Activated T-helper 1 cell treated with anti-CD3 and anti-CD28 coated beads, Interleukin-2, amount 50 U/mL, for 16 hours (primary cell): ENCODE data around the gene DTNB.
"Not testable (repeated sequence)": the region's sequence is repeated elsewhere in the genome, so short reads cannot be mapped to it uniquely, and the experiment has no call there.

Experiments
- DNase-seq, 2 donors: peaks; one replicate each; pipeline ENCODE4 v3.0.0-alpha.2; 2020; ENCODE audit warnings: low read depth in 1 of 2, low spot score in 1 of 2

Gene DTNB

GRCh38 chr2:25684577-25685473 lies 11.4 kb upstream of the DTNB start:
- no peak for DNase-seq

DNA sequence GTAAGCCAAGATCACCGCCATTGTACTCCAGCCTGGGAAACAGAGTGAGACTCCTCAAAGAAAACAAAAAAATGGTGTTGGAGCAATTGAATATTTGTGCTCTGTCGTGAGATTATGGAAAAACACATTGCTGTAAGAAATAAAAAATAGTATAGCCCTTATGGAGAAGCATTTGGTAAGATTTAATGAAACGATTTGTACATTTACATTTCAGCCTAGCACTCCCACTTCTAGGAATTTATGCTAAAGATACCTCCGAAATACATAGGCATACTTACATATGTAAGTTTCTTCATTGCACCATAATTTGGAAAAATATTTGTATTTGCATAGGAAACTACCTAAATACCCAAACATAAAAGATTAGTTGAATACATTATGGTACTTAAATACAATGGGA lies 8.7 kb upstream of the DTNB start:
- DNase-seq, result no peak

DNA sequence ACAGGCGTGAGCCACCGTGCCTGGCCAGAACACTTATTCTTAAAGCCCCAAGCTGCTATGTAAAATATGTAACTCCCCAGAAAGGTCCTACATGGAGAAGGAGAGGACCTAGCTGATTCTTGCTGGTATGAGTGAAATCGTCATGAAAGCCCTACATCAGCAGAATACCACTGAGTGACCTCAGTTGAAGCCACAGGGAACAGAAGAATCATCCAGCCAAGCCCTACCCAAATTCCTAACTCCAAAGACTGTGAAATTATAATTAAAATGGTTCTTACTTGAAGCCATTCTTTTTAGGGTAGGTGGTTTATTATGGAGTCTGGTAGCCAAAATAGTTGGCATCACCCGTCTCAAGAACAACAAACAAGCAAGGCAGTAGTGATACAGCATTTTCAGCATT lies 4.5 kb upstream of the DTNB start:
- no peak for DNase-seq

- DNase-seq, result no peak
Measured at GRCh38 chr2:25674077-25674362, 643 bp upstream of the DTNB start.

GRCh38 chr2:25672494-25673299 lies 680 bp downstream of the DTNB start:
- peak; percentile 41 to 52 for DNase-seq

DNA sequence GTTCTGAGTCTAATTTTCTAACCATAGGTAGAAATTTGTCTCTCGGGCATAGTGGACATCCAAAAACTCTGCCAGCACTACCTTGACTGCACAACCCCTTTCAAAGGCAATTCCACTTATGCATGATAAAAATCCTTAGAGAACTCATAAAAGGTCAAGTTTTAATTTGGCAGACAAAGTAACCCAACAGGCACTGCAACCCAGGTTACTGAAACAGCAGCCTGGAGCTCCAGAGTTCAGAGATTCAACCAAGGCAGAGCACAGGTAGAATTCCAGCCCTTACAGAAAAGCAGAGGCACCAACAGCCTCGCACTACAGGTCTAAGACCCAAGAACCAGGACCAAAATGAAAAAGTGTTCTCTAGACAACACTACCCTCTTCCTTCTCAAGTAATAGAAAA lies 1.8 kb downstream of the DTNB start:
- DNase-seq, result no peak

DNA sequence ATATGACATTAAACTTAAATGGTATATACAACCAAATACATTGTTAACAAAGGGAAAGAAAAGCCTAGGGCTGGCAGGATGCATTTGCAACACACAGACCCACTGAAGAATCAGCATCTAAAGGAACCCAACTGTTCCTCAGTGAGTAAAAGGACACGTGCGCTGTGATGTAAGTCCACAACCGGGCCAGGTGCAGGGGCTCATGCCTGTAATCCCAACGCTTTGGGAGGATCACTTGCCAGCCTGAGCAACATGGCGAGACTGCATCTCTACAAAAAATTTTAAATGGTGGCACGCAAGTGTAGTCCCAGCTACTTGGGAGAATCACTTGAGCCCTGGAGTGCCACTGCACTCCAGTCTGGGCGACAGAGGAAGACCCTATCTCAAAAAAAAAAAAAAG lies 3.9 kb downstream of the DTNB start:
- DNase-seq, result no peak

GRCh38 chr2:25666218-25666617 lies 7.2 kb downstream of the DTNB start:
- DNase-seq, result no peak

GRCh38 chr2:25665429-25665828 lies 7.9 kb downstream of the DTNB start:
- not testable (repeated sequence) for DNase-seq

GRCh38 chr2:25664965-25665307 lies 8.4 kb downstream of the DTNB start:
- no peak for DNase-seq

GRCh38 chr2:25664183-25664964 lies 9.0 kb downstream of the DTNB start:
- no peak for DNase-seq

DNA sequence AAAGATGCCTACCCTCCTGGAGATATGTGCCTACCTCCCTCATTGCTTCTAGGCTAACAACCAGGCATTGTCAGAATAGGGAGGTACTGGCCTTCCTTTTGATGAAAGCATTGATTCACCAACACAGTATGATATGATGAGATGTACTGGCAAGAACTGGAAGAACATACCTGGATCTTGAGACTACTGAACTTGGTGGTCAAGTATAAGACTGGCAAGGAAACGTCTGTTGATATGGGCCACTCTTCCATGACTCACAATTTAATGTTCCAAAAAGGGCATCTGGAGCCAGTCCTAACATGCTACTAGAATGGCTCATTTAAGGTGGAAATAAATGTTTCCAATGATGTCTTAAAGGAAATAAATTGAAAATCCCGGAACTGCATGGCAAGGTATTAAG lies 18.1 kb downstream of the DTNB start:
- DNase-seq, result no peak

DNA sequence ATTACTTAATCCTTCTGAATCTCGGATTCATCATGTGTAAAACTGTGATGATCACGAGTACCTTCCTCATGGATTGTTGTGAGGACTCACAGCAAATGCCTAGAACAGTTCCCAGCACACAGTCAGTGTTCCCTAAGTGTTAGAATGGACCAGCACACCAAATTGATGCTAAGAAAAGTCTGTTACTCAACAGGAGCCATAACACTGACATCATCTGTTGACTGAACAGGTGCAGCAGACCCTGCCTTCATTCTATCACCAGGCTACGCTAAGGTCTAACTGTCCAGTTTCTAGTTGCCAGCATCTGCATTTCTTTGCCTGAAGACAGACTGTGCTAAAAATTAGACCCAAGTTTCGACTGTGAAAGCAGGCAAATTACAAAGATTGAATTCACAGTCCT lies 18.6 kb downstream of the DTNB start:
- no peak for DNase-seq

DNA sequence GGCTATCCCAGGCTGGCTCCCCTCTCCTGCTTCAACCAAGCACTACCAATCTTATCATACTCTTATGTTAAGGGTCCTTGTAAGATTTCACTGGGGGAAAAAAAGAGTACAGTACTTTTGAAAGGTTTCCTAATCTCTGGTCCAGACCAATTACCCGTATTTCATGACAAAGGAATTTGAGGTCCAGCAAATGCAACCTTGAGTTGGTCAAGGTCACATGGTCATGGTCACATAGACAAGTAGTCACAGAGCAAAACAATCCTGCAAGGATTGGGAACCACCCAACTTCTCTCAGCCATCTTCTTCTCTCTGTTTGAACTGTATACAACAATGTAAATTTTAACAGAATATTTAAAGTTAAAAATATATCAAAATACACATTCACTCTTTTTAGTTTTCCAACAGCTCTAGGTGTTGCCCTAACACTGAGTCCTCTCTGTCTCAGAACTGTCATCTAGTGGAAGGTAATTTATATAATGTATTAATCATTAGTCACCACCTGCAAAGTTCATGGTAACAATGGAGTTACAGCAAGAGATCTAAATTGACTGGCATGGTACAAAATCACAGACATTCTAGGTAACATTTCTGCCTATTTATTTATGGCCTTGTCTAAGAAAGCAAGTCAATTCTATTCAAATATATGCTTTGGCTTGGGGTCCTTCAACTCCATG lies 21.5 kb downstream of the DTNB start:
- DNase-seq, result no peak

GRCh38 chr2:25651066-25651465 lies 22.3 kb downstream of the DTNB start:
- DNase-seq, result no peak

- no peak for DNase-seq
Measured at GRCh38 chr2:25650256-25650655, 23.1 kb downstream of the DTNB start.

DNA sequence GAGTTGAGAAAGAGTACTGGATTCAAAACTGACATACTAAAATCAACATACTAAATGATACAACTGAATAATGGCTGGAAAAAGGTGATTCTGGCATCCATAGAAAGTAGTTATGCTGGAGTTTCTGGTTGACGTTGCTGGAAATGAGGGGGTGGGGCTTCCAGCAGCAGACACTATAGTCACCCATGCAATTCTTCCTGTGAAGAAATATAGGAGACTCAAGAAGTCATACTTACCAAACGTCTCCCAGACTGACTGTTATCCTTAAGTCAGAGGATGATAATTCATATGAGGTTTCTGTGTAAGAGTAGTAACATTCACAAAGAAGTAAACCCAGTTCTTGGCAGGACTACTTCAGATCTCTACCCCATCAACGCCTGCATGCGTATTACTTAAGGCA lies 23.6 kb downstream of the DTNB start:
- no peak for DNase-seq

DNA sequence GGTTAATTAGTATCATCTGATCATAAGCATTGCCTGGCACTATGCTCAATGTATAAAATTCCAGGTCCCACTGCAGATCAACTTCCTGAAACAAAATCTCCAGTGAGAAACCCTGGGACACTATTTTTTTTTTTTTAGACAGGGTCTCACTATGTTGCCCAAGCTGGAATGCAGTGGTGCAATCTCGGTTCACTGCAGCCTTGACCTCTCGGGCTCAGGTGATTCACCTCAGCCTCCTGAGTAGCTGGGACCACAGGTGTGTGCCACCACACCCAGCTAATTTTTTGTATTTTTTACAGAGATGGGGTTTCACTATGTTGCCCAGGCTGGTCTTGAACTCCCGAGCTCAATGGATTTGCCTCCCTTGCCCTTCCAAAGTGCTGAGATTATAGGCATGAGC lies 31.1 kb downstream of the DTNB start:
- no peak for DNase-seq

DNA sequence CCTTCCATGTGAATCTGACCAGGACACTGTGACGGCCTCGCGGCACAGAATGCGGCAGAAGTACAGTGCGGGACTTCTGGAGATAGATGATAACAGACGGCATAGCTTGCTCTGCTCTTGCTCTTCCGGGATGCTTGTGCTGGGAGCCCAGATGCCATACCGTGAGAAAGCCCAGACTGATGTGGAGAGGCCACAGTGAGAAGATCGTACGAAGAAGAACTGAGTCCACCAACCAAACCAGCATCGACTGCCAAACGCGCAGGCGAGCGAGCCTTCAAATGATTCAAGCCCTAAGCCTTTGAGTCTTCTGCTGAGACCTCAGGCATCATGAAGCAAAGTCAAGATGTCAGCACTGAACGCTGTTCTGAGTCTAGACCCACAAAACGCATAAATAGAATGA lies 33.7 kb downstream of the DTNB start:
- DNase-seq, result no peak

DNA sequence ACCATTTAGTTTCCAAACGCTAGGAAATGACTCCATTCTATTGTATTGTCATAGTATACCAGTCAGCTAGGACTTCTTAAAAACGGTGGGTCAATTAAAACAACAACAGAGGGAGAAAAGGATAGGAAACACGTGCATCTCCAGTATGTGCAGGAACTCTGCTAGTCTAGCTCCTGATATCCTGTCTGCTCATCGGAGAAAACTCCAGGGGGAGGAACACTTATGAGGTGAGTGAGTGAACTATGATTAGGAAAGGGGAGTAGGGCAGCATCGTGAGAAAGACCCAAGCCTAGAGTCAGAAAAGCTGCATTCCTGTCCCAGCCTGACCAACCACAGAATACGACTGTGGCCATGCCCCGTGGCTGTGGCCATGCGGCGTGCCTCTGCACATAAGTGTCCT lies 34.2 kb downstream of the DTNB start:
- DNase-seq, result no peak

DNA sequence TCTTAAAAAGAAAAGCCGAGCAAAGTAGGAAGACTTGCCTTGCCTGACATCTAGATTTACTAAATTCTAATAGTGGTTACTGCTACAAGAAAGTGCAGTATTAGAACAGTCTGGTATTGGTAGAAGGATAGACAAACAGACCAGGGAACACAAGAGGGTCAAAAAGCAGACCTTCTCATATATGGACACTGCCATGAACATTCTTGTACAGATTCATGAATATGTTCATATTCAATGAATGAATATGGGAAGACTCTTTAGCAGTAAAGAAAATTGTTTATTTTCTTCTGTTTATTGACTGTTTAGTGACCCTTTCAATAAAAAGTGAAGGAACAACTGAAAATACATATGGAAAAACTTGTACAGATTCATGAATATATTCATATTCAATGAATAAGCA lies 37.6 kb downstream of the DTNB start:
- no peak for DNase-seq
